HepG2 (cell line): Measurements from ENCODE around the gene ITGB7. TPM values are rescaled to one million over a fixed set of nuclear protein-coding genes. Genes with fewer than 3 reads are reported as not detected.

Source experiments
- AHR ChIP-seq: IDR thresholded peaks from 2 replicates; pipeline ENCODE4 v1.6.1; 2018; ENCODE audit warnings: missing genetic modification reagents, missing compliant biosample characterization
- GABPB1 ChIP-seq: IDR thresholded peaks from 2 replicates; pipeline ENCODE4 v1.6.1; 2016; ENCODE audit warnings: mild to moderate bottlenecking, missing genetic modification reagents, moderate library complexity, missing compliant biosample characterization
- HDAC2 ChIP-seq: sonication (generic); formaldehyde crosslinking; IDR thresholded peaks from 2 replicates; pipeline ENCODE4 v1.4.0; 2020; ENCODE audit warnings: missing genetic modification reagents
- HNF4A ChIP-seq: sonication (generic); formaldehyde crosslinking; IDR thresholded peaks from 2 replicates; pipeline ENCODE4 v1.4.0; 2020; ENCODE audit warnings: missing genetic modification reagents
- KDM1A ChIP-seq: IDR thresholded peaks from 2 replicates; pipeline ENCODE4 v1.6.1; 2016; ENCODE audit warnings: missing compliant biosample characterization
- KLF11 ChIP-seq: IDR thresholded peaks from 2 replicates; pipeline ENCODE4 v1.6.1; 2016; ENCODE audit warnings: missing compliant biosample characterization
- PHF21A ChIP-seq: sonication (generic); formaldehyde crosslinking; IDR thresholded peaks from 2 replicates; pipeline ENCODE4 v1.5.0; 2020; ENCODE audit warnings: mild to moderate bottlenecking, missing genetic modification reagents
- PHF8 ChIP-seq: sonication (generic); formaldehyde crosslinking; IDR thresholded peaks from 2 replicates; pipeline ENCODE4 v1.5.0; 2020; ENCODE audit warnings: missing genetic modification reagents
- SALL1 ChIP-seq: sonication (generic); formaldehyde crosslinking; IDR thresholded peaks from 2 replicates; pipeline ENCODE4 v1.8.0; 2022; ENCODE audit warnings: mild to moderate bottlenecking, missing genetic modification reagents
- SAP130 ChIP-seq: IDR thresholded peaks from 2 replicates; pipeline ENCODE4 v1.6.1; 2016; ENCODE audit warnings: low read depth
- TAF1 ChIP-seq: sonication (generic); formaldehyde crosslinking; IDR thresholded peaks from 2 replicates; pipeline ENCODE4 v1.4.0; 2020; ENCODE audit warnings: missing genetic modification reagents
- ZNF468 ChIP-seq: sonication (generic); formaldehyde crosslinking; IDR thresholded peaks from 2 replicates; pipeline ENCODE4 v1.8.0; 2022; ENCODE audit warnings: mild to moderate bottlenecking, moderate library complexity, missing genetic modification reagents
- polyA plus RNA-seq, 8 experiments: library from polyadenylated mRNA; depleted of rRNA in 3 of 8; stranded (reverse) in 7 of 8; unstranded in 1 of 8; fragments of >200 nt; fragmentation: Illumina TruSeq in 4 of 8; extraction: Trizol in 4 of 8; gene quantifications; 2 replicates each; pipeline versions ENCODE4 v1.2.1 to v1.2.3, GENCODE V29; 2011 to 2016; ENCODE audit warnings: low read depth in 4 of 8, missing spikeins in 1 of 8, mixed read lengths in 1 of 8; ENCODE audit not compliant: insufficient read depth in 1 of 8
- total RNA-seq, 5 experiments: library from RNA; depleted of rRNA; stranded (reverse); fragments of >200 nt; fragmentation: Illumina TruSeq; extraction: Trizol; gene quantifications; 2 replicates each; pipeline ENCODE4 v1.2.3, GENCODE V29; 2016; ENCODE audit warnings: low read depth in 1 of 5
- TF ChIP-seq, protein P1 (sequence below): sonication (generic); formaldehyde crosslinking; IDR thresholded peaks from 2 replicates; pipeline ENCODE4 v1.8.0; 2022; ENCODE audit warnings: missing genetic modification reagents, mild to moderate bottlenecking, borderline replicate concordance
- TF ChIP-seq, protein P2 (sequence below): sonication (generic); formaldehyde crosslinking; IDR thresholded peaks from 2 replicates; pipeline ENCODE4 v1.4.0; 2020; ENCODE audit warnings: missing genetic modification reagents
- TF ChIP-seq, protein P3 (sequence below): sonication (generic); formaldehyde crosslinking; IDR thresholded peaks from 2 replicates; pipeline ENCODE4 v1.4.0; 2020; ENCODE audit warnings: missing genetic modification reagents

ITGB7 gene
- total and polyA plus RNA-seq, 2 of the 13 experiments (the other 11 are each of a cell fraction or from before 2014, with no cell fraction given): 0.16 to 0.18 TPM

DNA sequence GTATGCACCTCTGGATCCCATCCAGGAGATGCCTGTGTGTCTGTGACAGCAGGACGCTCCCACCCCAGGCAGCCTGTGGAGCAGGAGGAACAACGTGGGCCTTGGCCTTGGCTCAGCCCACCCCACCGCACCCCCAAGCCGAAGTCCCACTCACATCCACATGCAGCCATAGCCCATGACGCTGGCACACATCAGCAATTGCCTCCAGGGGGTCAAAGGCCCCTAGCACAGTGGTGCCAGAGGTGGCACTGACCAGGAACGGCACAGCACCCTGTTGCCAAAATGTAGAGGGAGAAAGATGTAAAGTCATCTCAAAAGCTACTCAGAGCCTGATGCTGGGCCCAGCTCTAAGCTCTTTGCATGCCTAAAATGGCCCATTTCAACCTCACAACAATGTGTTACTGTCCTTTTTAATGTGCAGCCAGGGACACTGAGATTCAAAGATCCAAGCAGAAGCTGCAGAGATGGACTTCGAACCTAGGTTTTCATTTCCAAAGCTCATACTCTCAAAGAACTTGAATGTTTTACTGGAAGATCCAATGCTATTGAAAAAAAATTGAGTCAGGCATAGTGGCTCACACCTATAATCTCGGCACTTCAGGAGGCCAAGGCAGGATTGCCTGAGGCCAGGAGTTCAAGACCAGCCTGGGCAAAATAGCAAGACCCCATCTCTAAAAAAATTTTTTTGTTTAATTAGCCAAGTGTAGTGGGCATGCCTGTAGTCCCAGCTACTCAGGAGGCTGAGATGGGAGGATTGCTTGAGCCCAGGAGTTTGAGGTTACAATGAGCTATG lies 45.7 kb downstream of the ITGB7 start (continued):
- TF ChIP-seq, protein P1, sequence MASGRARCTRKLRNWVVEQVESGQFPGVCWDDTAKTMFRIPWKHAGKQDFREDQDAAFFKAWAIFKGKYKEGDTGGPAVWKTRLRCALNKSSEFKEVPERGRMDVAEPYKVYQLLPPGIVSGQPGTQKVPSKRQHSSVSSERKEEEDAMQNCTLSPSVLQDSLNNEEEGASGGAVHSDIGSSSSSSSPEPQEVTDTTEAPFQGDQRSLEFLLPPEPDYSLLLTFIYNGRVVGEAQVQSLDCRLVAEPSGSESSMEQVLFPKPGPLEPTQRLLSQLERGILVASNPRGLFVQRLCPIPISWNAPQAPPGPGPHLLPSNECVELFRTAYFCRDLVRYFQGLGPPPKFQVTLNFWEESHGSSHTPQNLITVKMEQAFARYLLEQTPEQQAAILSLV: no peak
- 0 out of 2 replicates have a peak, but pooled peaks have one; percentile 14 for TF ChIP-seq TAF1 (CRISPR knock-in tag)
- TF ChIP-seq HDAC2 (CRISPR knock-in tag): 0 out of 2 replicates have a peak, but pooled peaks have one; percentile 13
- peak; percentile 68 for TF ChIP-seq HNF4A (CRISPR knock-in tag)
- TF ChIP-seq SAP130 (CRISPR knock-in tag): peak; percentile 19; the same call in 1 of the 2 replicates
- TF ChIP-seq PHF8 (CRISPR knock-in tag): peak; percentile 28; the same call in 1 of the 2 replicates
- no peak for TF ChIP-seq KLF11
- 0 out of 2 replicates have a peak, but pooled peaks have one; percentile 18 for TF ChIP-seq ZNF468
- no peak for TF ChIP-seq AHR (CRISPR knock-in tag)
- TF ChIP-seq, protein P2, sequence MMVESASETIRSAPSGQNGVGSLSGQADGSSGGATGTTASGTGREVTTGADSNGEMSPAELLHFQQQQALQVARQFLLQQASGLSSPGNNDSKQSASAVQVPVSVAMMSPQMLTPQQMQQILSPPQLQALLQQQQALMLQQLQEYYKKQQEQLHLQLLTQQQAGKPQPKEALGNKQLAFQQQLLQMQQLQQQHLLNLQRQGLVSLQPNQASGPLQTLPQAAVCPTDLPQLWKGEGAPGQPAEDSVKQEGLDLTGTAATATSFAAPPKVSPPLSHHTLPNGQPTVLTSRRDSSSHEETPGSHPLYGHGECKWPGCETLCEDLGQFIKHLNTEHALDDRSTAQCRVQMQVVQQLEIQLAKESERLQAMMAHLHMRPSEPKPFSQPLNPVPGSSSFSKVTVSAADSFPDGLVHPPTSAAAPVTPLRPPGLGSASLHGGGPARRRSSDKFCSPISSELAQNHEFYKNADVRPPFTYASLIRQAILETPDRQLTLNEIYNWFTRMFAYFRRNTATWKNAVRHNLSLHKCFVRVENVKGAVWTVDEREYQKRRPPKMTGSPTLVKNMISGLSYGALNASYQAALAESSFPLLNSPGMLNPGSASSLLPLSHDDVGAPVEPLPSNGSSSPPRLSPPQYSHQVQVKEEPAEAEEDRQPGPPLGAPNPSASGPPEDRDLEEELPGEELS (CRISPR knock-in tag): 0 out of 2 replicates have a peak, but pooled peaks have one; percentile 15
- 0 out of 2 replicates have a peak, but pooled peaks have one; percentile 9 for TF ChIP-seq PHF21A (CRISPR knock-in tag)
- peak; percentile 25; the same call in 1 of the 2 replicates for TF ChIP-seq SALL1 (CRISPR knock-in tag)
- peak; percentile 36; the same call in 1 of the 2 replicates for TF ChIP-seq KDM1A
- TF ChIP-seq, protein P3, sequence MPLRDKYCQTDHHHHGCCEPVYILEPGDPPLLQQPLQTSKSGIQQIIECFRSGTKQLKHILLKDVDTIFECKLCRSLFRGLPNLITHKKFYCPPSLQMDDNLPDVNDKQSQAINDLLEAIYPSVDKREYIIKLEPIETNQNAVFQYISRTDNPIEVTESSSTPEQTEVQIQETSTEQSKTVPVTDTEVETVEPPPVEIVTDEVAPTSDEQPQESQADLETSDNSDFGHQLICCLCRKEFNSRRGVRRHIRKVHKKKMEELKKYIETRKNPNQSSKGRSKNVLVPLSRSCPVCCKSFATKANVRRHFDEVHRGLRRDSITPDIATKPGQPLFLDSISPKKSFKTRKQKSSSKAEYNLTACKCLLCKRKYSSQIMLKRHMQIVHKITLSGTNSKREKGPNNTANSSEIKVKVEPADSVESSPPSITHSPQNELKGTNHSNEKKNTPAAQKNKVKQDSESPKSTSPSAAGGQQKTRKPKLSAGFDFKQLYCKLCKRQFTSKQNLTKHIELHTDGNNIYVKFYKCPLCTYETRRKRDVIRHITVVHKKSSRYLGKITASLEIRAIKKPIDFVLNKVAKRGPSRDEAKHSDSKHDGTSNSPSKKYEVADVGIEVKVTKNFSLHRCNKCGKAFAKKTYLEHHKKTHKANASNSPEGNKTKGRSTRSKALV (CRISPR knock-in tag): no peak
- TF ChIP-seq GABPB1 (CRISPR knock-in tag): no peak
